Spinal cord (tissue), 10 donors: ENCODE data around the gene HLA-DPB1. TPM values are rescaled to one million over a fixed set of nuclear protein-coding genes. Genes with fewer than 3 reads are reported as not detected.

ENCODE experiments used
- DNase-seq, 6 donors: peaks; one replicate each; pipeline versions ENCODE4 v3.0.0 to v3.0.0-alpha.2; 2013 to 2015; ENCODE audit warnings: low spot score in 6 of 6, low read depth in 4 of 6
- H3K27ac ChIP-seq: one replicate; pipeline ENCODE4 v1.5.1; 2013; ENCODE audit warnings: low read depth, low read length, control low read depth
- H3K27me3 ChIP-seq: one replicate; pipeline ENCODE4 v1.6.1; 2013; ENCODE audit warnings: low read length; ENCODE audit not compliant: control insufficient read depth, insufficient read depth
- H3K36me3 ChIP-seq: one replicate; pipeline ENCODE4 v1.6.1; 2013; ENCODE audit warnings: low read length; ENCODE audit not compliant: control insufficient read depth, insufficient read depth
- H3K4me1 ChIP-seq: one replicate; pipeline ENCODE4 v1.6.1; 2013; ENCODE audit warnings: low read length; ENCODE audit not compliant: control insufficient read depth, insufficient read depth
- H3K4me3 ChIP-seq: one replicate; pipeline ENCODE4 v1.5.1; 2013; ENCODE audit warnings: low read depth, low read length, control low read depth
- H3K9me3 ChIP-seq: one replicate; pipeline ENCODE4 v1.6.1; 2013; ENCODE audit warnings: low read length; ENCODE audit not compliant: control insufficient read depth, insufficient read depth
- WGBS: methylation state at CpG from one replicate; pipeline ENCODE4 v1.1.5; 2013; ENCODE audit warnings: missing lambda C conversion rate; ENCODE audit not compliant: insufficient coverage; 5-methylcytosine and 5-hydroxymethylcytosine counted together
- polyA plus RNA-seq, 2 donors: library from polyadenylated mRNA; unstranded; fragments of 120-200 nt; gene quantifications; one replicate each; pipeline ENCODE4 v1.2.1, GENCODE V29; 2013; ENCODE audit not compliant: insufficient read length in 2 of 2
- total RNA-seq, 2 donors: library from RNA; depleted of rRNA in 1 of 2; stranded (reverse); fragments of 120-200 nt in 1 of 2; fragments of >200 nt in 1 of 2; gene quantifications; one replicate each; pipeline versions ENCODE4 v1.2.3 to v1.2.4, GENCODE V29; 2013 to 2014
- donor health status: healthy.

Gene HLA-DPB1
- total and polyA plus RNA-seq, 4 donors: 10.5 to 21.3 (median 13.4) TPM

- Histone ChIP-seq H3K4me3 (no peak overlapping the region), H3K27me3 (peaks cover 36% of the 10 kb centered on the region), H3K36me3 (no peaks in the 10 kb centered on the region), H3K4me1 (peaks cover 5% of the 10 kb centered on the region), H3K27ac (no peak overlapping the region), H3K9me3 (no peaks in the 10 kb centered on the region)
- peak in 5 of 6 donors; percentile 31 to 84 (median 45) for DNase-seq
- 56% methylated on average over 1 of the region's 1 CpG for WGBS
Measured at GRCh38 chr6:33112148-33112547, 36.4 kb downstream of the HLA-DPB1 start.

- H3K9me3 ChIP-seq: no peaks in the 10 kb centered on the region
- no peak overlapping the region for H3K27ac ChIP-seq
- H3K4me1 ChIP-seq: peaks cover 9% of the 10 kb centered on the region
- H3K36me3 ChIP-seq: no peaks in the 10 kb centered on the region
- H3K27me3 ChIP-seq: peaks cover 44% of the 10 kb centered on the region
- WGBS: 74% methylated on average over 5 of the region's 7 CpGs
- DNase-seq: no peak
- H3K4me3 ChIP-seq: no peak overlapping the region
Measured at GRCh38 chr6:33113755-33114154, 38.0 kb downstream of the HLA-DPB1 start.

GRCh38 chr6:33114406-33114805, 38.6 kb downstream of the HLA-DPB1 start:
- Histone ChIP-seq H3K9me3 (no peaks in the 10 kb centered on the region), H3K27me3 (peaks cover 44% of the 10 kb centered on the region), H3K4me1 (peaks cover 9% of the 10 kb centered on the region), H3K27ac (no peak overlapping the region), H3K4me3 (no peak overlapping the region), H3K36me3 (no peaks in the 10 kb centered on the region)
- no peak for DNase-seq

GRCh38 chr6:33116417-33116816, 40.6 kb downstream of the HLA-DPB1 start:
- Histone ChIP-seq H3K36me3 (no peaks in the 10 kb centered on the region), H3K4me3 (peak overlapping the region; percentile 33), H3K27ac (no peak overlapping the region), H3K4me1 (peaks cover 9% of the 10 kb centered on the region), H3K9me3 (no peaks in the 10 kb centered on the region), H3K27me3 (peaks cover 44% of the 10 kb centered on the region)
- DNase-seq: peak in 2 of 6 donors; percentile 11 to 71
- 0% methylated on average over 2 of the region's 6 CpGs for WGBS

GRCh38 chr6:33116841-33117711, 41.3 kb downstream of the HLA-DPB1 start:
- peaks cover 44% of the 10 kb centered on the region for H3K27me3 ChIP-seq
- WGBS: 2% methylated on average over 31 of the region's 32 CpGs
- H3K4me3 ChIP-seq: peak overlapping the region; percentile 33
- no peak overlapping the region for H3K27ac ChIP-seq
- no peaks in the 10 kb centered on the region for H3K36me3 ChIP-seq
- H3K9me3 ChIP-seq: no peaks in the 10 kb centered on the region
- H3K4me1 ChIP-seq: peaks cover 9% of the 10 kb centered on the region
- DNase-seq: peak in 2 of 6 donors; percentile 35 to 76

- WGBS: no CpG with 5 or more reads among the region's 9 CpGs
- Histone ChIP-seq H3K9me3 (no peaks in the 10 kb centered on the region), H3K36me3 (no peaks in the 10 kb centered on the region), H3K27me3 (peaks cover 42% of the 10 kb centered on the region), H3K27ac (no peak overlapping the region), H3K4me1 (peaks cover 9% of the 10 kb centered on the region), H3K4me3 (no peak overlapping the region)
- DNase-seq: peak in 1 of 6 donors; percentile 62
Measured at GRCh38 chr6:33117811-33118277, 42.1 kb downstream of the HLA-DPB1 start.

GRCh38 chr6:33118525-33119123, 42.8 kb downstream of the HLA-DPB1 start:
- no peak overlapping the region for H3K4me3 ChIP-seq
- peaks cover 37% of the 10 kb centered on the region for H3K27me3 ChIP-seq
- peaks cover 9% of the 10 kb centered on the region for H3K4me1 ChIP-seq
- H3K27ac ChIP-seq: no peak overlapping the region
- WGBS: no CpG with 5 or more reads among the region's 3 CpGs
- H3K36me3 ChIP-seq: no peaks in the 10 kb centered on the region
- H3K9me3 ChIP-seq: peaks cover 1% of the 10 kb centered on the region
- DNase-seq: peak in 4 of 6 donors; percentile 30 to 92 (median 54)

- Histone ChIP-seq H3K27me3 (peaks cover 27% of the 10 kb centered on the region), H3K27ac (no peak overlapping the region), H3K36me3 (no peaks in the 10 kb centered on the region), H3K4me3 (no peak overlapping the region), H3K4me1 (peaks cover 9% of the 10 kb centered on the region), H3K9me3 (peaks cover 4% of the 10 kb centered on the region)
- peak in 1 of 6 donors; percentile 57 for DNase-seq
- WGBS: no CpG with 5 or more reads among the region's 3 CpGs
Measured at GRCh38 chr6:33120001-33120400, 44.2 kb downstream of the HLA-DPB1 start.

GRCh38 chr6:33123181-33123580, 47.4 kb downstream of the HLA-DPB1 start:
- 75% methylated on average over 2 of the region's 6 CpGs for WGBS
- H3K9me3 ChIP-seq: peaks cover 4% of the 10 kb centered on the region
- H3K27me3 ChIP-seq: no peaks in the 10 kb centered on the region
- no peak for DNase-seq
- no peak overlapping the region for H3K27ac ChIP-seq
- H3K4me3 ChIP-seq: no peak overlapping the region
- H3K36me3 ChIP-seq: no peaks in the 10 kb centered on the region
- H3K4me1 ChIP-seq: no peaks in the 10 kb centered on the region
